Measurements from ENCODE around the gene SP100.

DNA sequence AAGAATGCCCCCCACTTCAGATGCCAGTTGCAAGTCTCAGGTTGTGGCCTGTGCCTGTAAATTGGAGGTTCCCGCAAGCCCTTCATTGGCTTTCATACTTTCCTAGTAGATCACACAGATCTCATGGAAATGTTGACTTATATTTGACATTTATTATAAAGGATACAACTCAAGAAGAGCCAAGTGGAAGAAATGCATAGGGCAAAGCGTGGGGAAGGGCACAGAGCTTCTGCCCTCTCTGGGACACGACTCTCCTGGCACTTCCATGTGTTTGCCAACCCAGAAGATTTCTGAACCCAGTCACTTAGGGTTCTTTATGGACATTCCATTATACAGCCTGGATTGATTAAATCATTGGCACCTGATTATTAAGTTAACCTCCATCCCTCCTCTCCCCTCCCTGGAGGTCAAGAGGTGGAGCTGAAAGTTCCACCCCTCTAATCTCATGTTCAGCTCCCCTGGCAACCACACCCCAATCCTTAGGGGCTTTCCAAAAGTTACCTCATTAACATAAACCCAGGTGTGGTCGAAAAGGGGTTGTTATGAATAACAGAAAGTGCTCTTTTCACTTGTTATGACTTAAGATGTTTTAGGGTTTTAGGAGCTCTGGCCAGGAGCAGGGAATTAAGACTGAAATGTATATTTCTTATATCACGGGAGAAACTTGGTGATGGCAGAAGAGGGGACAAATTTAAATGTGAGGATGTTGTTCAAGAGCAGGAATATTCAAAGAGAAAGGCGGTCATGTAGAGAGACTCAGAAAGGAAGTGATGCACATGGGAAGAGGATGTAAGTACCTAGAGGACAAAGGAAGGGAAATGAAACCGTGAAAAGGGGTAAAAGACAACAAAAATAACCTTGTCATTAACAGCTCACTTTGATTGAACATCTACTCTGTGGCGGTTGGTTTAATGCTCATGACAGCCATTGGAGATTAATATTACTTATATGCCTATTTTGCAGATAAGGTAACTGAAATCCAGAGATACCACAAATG lies 31.8 kb downstream of the SP100 start:
- TF ChIP-seq POLR2AphosphoS5 (IDR thresholded peaks at IDR 0.05; ENCODE audit: borderline replicate concordance, low read depth, low read length) (no peak), EZH2 (IDR thresholded peaks at IDR 0.05) (no peak), FOXP2 (optimal IDR thresholded peaks at IDR 0.05; ENCODE audit: control extremely low read depth, extremely low read length, insufficient read depth) (no peak)

All from SK-N-MC (cell line).